Heart right ventricle (tissue), 16 donors: Measurements from ENCODE around the gene CTU2. TPM values are rescaled to one million over a fixed set of nuclear protein-coding genes. Genes with fewer than 3 reads are reported as not detected.

Experiments used
- ATAC-seq, 8 donors: fragments of 200-7000 bp; cut with Tn5 transposase; one replicate each; pipeline ENCODE4 v1.9.1; 2020; ENCODE audit warnings: mild to moderate bottlenecking in 8 of 8, moderate library complexity in 8 of 8, moderate number of reproducible peaks in 1 of 8
- DNase-seq, 2 donors: peaks; one replicate each; pipeline ENCODE4 v3.0.0-alpha.2; 2020
- H3K27ac ChIP-seq, 10 donors: fragments of 200-600 bp; sonication (generic) in 2 of 10; one replicate each; pipeline versions ENCODE4 v1.5.0 to v1.8.0; 2020 to 2022; ENCODE audit warnings: mild to moderate bottlenecking in 3 of 10
- H3K27me3 ChIP-seq, 7 donors: fragments of 200-600 bp; one replicate each; pipeline ENCODE4 v1.8.0; 2021 to 2022; ENCODE audit warnings: mild to moderate bottlenecking in 2 of 7
- H3K36me3 ChIP-seq, 9 donors: fragments of 200-600 bp; sonication (generic) in 1 of 9; one replicate each; pipeline versions ENCODE4 v1.5.0 to v1.8.0; 2020 to 2022; ENCODE audit warnings: mild to moderate bottlenecking in 2 of 9
- H3K4me1 ChIP-seq, 9 donors: fragments of 200-600 bp; sonication (generic) in 1 of 9; one replicate each; pipeline versions ENCODE4 v1.5.0 to v1.8.0; 2020 to 2022; ENCODE audit warnings: mild to moderate bottlenecking in 4 of 9
- H3K4me3 ChIP-seq, 10 donors: fragments of 200-600 bp; sonication (generic) in 2 of 10; one replicate each; pipeline versions ENCODE4 v1.5.0 to v1.8.0; 2020 to 2022; ENCODE audit warnings: mild to moderate bottlenecking in 7 of 10, moderate library complexity in 2 of 10
- H3K9me3 ChIP-seq, 11 donors: fragments of 200-600 bp in 10 of 11; sonication (generic) in 2 of 11; one replicate each; pipeline versions ENCODE4 v1.5.0 to v1.8.0; 2013 to 2022; ENCODE audit warnings: mild to moderate bottlenecking in 2 of 11, control low read depth in 1 of 11, moderate library complexity in 1 of 11
- WGBS, 2 donors: extraction: QIAGEN DNeasy Blood & Tissue Kit; methylation state at CpG; one replicate each; pipeline ENCODE4 v1.1.7; 2013; ENCODE audit warnings: inconsistent platforms in 1 of 2; 5-methylcytosine and 5-hydroxymethylcytosine counted together
- intact Hi-C, 10 donors: fragments of 100-400 bp; cut with DNase I; formaldehyde crosslinking; loops; one replicate each; pipeline versions ENCODE4 v1.11.1 to v1.14.2; 2022
- polyA plus RNA-seq, 2 donors: library from polyadenylated mRNA; stranded (reverse); fragments of 200-250 nt; gene quantifications; one replicate each; pipeline ENCODE4 v1.2.3, GENCODE V29; 2013
- total RNA-seq, 10 donors: library from RNA; stranded (reverse); fragmentation: NEBNext Ultra II Directional in 3 of 10; extraction: Animal tissue kit (Norgen Biotek cat#: 25700) in 3 of 10; gene quantifications; one replicate each; pipeline versions ENCODE4 v1.2.1 to v1.2.4, GENCODE V29; 2021 to 2023
- TF ChIP-seq, protein P1 (sequence below), 9 donors: fragments of 200-600 bp; sonication (generic) in 2 of 9; IDR thresholded peaks; one replicate each; pipeline versions ENCODE4 v1.5.0 to v1.8.0; 2021 to 2022; ENCODE audit warnings: antibody characterized with exemption in 9 of 9, mild to moderate bottlenecking in 5 of 9, moderate library complexity in 1 of 9
- donor health status: Arrhythmogenic right ventricular cardiomyopathy.
- donor health status: ischemic (EF 13 %, LVEDD 7.1; RV severe dilation, severe dysfunction).
- donor health status: healthy with polysubstance abuse.
- donor health status: DM: no; HTN: yes; CAD: no.
- donor health status: DM: no; HTN: no; CAD: no.
- donor health status: ischemic (EF 25% LVEDD 6.9; RV normal size, moderate dysfunction).
- donor health status: ischemic (EF 25% LVEDD 5.7; RV mildly dilated, moderate dysfunction).
- donor health status: healthy.
- donor health status: DM: yes; HTN: yes; CAD: no.
- donor health status: Ischemic cardiomyopathy.
- donor health status: ischemic (EF 35%, LVEDD 5.7; RV mildly dilated, moderate dysfunction).
- donor health status: nonischemic (EF 11% LVEDD 7.7; RV severe dilation, severe dysfunction).
- donor health status: DM: yes; HTN: yes; CAD: no.
- donor health status: PGD.
- donor health status: ischemic (EF 29% LVEDD 5.4; RV normal size, mild dysfunction).
- donor health status: nonischemic (EF 23%, LVEDD 6.1; RV moderate dilation, normal function).

Gene CTU2
- total and polyA plus RNA-seq, 12 donors: 11.8 to 22.6 (median 14.4) TPM

DNA sequence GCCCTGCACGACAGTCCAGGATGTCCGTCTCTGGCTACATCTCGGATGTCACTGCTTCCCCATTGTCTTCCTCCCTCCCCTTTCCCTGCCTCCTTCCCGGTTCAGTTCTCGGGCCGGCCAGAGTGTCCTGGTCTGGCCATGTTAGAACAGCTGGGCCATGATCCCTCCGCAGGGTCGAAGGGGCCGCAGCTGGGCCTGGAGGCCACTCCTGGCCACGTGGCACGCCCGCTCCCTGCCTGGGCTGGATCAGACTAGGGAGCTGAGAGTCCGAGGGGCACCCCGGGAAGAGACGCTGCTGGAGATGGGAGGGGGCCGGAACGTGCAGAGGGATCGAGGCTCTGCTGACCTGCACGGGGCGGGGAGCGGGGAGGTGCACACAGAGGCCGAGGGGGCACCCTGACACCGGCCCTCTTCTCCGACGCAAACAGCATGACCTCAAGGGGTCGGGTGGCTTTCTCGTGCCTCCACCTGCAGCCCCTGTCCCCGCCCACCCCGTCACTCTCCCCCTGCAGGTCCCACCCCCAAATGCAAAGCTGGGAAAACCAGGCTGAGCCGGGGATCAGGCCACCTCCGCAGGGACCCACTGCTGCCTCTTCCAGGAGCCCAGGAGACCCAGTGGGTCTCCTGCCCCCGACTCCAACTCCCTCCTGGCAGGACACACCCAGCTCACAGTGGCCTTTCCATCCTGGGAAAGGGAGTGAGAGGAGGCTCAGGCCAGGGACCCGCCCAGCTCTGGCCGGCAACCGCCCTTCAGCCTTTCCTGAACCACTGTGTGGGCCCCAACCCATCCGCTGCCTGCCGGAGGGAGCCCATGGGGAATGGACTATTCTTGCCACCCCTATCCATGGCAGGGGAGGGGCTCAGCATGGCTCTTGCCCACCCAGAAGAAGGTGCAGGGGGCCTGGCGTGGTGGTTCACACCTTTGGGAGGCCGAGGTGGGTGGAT lies 38.5 kb downstream of the CTU2 start:
- Histone ChIP-seq H3K27me3 (no peaks in the 10 kb centered on the region), H3K9me3 (no peaks in the 10 kb centered on the region), H3K27ac (peak overlapping the region in 8 of 10 donors; percentile 8 to 81 (median 60)), H3K4me3 (peak overlapping the region in 1 of 10 donors; percentile 12), H3K4me1 (peaks cover 11 to 47% (median 33%) of the 10 kb centered on the region in 9 donors), H3K36me3 (peaks cover 0 to 27% (median 0%) of the 10 kb centered on the region in 9 donors)
- DNase-seq (peak in 1 of 2 donors; percentile 33), ATAC-seq (peak; percentile 43 to 77 (median 65))
- intact Hi-C loops: loop anchor here in 9 of 10 donors (1.0 to 10.0 kb wide), 8 partner anchors 37 to 472 kb away; partner anchors contain the start of genes ZNF778 (in 4 of the 9) and PIEZO1 (in 2 of the 9)
- 56 to 65% methylated on average over 37 to 39 of the region's 39 CpGs for WGBS, 2 donors
- TF ChIP-seq, protein P1, sequence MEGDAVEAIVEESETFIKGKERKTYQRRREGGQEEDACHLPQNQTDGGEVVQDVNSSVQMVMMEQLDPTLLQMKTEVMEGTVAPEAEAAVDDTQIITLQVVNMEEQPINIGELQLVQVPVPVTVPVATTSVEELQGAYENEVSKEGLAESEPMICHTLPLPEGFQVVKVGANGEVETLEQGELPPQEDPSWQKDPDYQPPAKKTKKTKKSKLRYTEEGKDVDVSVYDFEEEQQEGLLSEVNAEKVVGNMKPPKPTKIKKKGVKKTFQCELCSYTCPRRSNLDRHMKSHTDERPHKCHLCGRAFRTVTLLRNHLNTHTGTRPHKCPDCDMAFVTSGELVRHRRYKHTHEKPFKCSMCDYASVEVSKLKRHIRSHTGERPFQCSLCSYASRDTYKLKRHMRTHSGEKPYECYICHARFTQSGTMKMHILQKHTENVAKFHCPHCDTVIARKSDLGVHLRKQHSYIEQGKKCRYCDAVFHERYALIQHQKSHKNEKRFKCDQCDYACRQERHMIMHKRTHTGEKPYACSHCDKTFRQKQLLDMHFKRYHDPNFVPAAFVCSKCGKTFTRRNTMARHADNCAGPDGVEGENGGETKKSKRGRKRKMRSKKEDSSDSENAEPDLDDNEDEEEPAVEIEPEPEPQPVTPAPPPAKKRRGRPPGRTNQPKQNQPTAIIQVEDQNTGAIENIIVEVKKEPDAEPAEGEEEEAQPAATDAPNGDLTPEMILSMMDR (IDR thresholded peaks at IDR 0.05): no peak

DNA sequence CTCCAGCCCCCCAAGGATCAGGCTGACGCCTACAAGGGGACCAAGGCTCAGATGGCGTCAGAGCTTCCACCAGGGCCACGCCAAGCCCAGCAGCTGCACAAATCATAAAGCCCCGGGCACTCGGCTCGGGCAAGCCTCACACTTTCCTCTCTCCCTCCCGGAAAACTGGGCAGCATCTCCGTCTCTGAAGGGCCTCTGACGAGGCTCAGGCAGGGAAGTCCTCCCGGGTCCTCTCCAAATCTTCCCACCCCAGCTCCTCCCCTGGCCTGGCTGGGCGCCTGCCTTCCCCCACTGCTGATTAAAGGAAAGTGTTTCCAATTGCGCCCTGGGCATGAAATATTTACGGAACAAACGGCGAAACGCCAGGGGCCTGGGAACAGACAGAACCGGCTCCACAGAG lies 40.2 kb downstream of the CTU2 start:
- Histone ChIP-seq H3K36me3 (peaks cover 0 to 11% (median 0%) of the 10 kb centered on the region in 9 donors), H3K9me3 (no peaks in the 10 kb centered on the region), H3K27ac (peak overlapping the region in 8 of 10 donors; percentile 35 to 81 (median 62)), H3K4me1 (peaks cover 11 to 47% (median 33%) of the 10 kb centered on the region in 9 donors), H3K27me3 (no peaks in the 10 kb centered on the region), H3K4me3 (no peak overlapping the region)
- DNase-seq (peak in 1 of 2 donors; percentile 31), ATAC-seq (peak in 7 of 8 donors; percentile 5 to 63 (median 35))
- TF ChIP-seq, protein P1 (IDR thresholded peaks at IDR 0.05): no peak
- intact Hi-C loops: loop anchor here in 5 of 10 donors (10.0 kb wide), 2 partner anchors 418 to 468 kb away; partner anchors contain the start of gene ZNF778 (in 2 of the 5)
- WGBS, 2 donors: 28 to 46% methylated on average over 17 of the region's 17 CpGs

GRCh38 chr16:88747588-88748301 lies 41.4 kb downstream of the CTU2 start:
- ATAC-seq (no peak), DNase-seq (no peak)
- Histone ChIP-seq H3K27ac (peak overlapping the region in 2 of 10 donors; percentile 7 to 73), H3K27me3 (no peaks in the 10 kb centered on the region), H3K9me3 (no peaks in the 10 kb centered on the region), H3K4me3 (no peak overlapping the region), H3K4me1 (peaks cover 11 to 47% (median 33%) of the 10 kb centered on the region in 9 donors), H3K36me3 (peaks cover 0 to 9% (median 0%) of the 10 kb centered on the region in 9 donors)
- intact Hi-C loops: loop anchor here in 5 of 10 donors (10.0 kb wide), 2 partner anchors 417 to 467 kb away; partner anchors contain the start of gene ZNF778 (in 2 of the 5)
- WGBS, 2 donors: 87 to 88% methylated on average over 26 of the region's 26 CpGs
- TF ChIP-seq, protein P1 (IDR thresholded peaks at IDR 0.05): peak in 4 of 9 donors; percentile 6 to 31 (median 15)

- Histone ChIP-seq H3K36me3 (peaks cover 0 to 8% (median 0%) of the 10 kb centered on the region in 9 donors), H3K9me3 (no peaks in the 10 kb centered on the region), H3K4me3 (no peak overlapping the region), H3K4me1 (peaks cover 11 to 45% (median 33%) of the 10 kb centered on the region in 9 donors), H3K27ac (no peak overlapping the region), H3K27me3 (no peaks in the 10 kb centered on the region)
- ATAC-seq (no peak), DNase-seq (no peak)
- intact Hi-C loops: loop anchor here in 5 of 10 donors (10.0 kb wide), 2 partner anchors 416 to 466 kb away; partner anchors contain the start of gene ZNF778 (in 2 of the 5)
- TF ChIP-seq, protein P1 (IDR thresholded peaks at IDR 0.05): no peak
- 80 to 88% methylated on average over 12 of the region's 12 CpGs for WGBS, 2 donors
These were observed 42.1 kb downstream of the CTU2 start for GRCh38 chr16:88748364-88748763.
